ENCODE measurements around the gene COX6B2. TPM values are rescaled to one million over a fixed set of nuclear protein-coding genes. Genes with fewer than 3 reads are reported as not detected.
A peak's percentile ranks its signal among the peaks of the same experiment; 100 is the strongest.

Gene COX6B2
- total and polyA plus RNA-seq, 2 of the 8 experiments (the other 6 are each of a cell fraction or from before 2014, with no cell fraction given): 4.9 to 6.4 TPM

GRCh38 chr19:55369653-55370304 lies 15.3 kb upstream of the COX6B2 start (continued):
- 0 out of 2 replicates have a peak, but pooled peaks have one; percentile 15 for TF ChIP-seq PHF8 (conservative IDR thresholded peaks at IDR 0.05; ENCODE audit: low read depth, low read length)

Data from H1 (cell line).